Loucy (cell line): Measurements from ENCODE around the gene NOL9.

Experiments used
- H2AFZ ChIP-seq: fragments of 200-600 bp; sonication (generic); 2 replicates; pipeline ENCODE4 v1.6.0; 2016; ENCODE audit warnings: antibody characterized with exemption, mild to moderate bottlenecking, low read length, moderate library complexity
- H3F3A ChIP-seq: fragments of 200-600 bp; 2 replicates; pipeline ENCODE4 v1.6.0; 2016; ENCODE audit warnings: antibody characterized with exemption, low read depth, mild to moderate bottlenecking
- H3K27me3 ChIP-seq: fragments of 200-600 bp; sonication (generic); 2 replicates; pipeline ENCODE4 v1.6.1; 2014; ENCODE audit warnings: low read length, mild to moderate bottlenecking; ENCODE audit not compliant: insufficient read depth, poor library complexity, severe bottlenecking
- H3K36me3 ChIP-seq: fragments of 200-600 bp; sonication (generic); 2 replicates; pipeline ENCODE4 v1.6.1; 2016; ENCODE audit warnings: low read length; ENCODE audit not compliant: insufficient read depth
- H3K4me1 ChIP-seq: fragments of 200-600 bp; sonication (generic); 2 replicates; pipeline ENCODE4 v1.5.1; 2014; ENCODE audit warnings: low read length, mild to moderate bottlenecking; ENCODE audit not compliant: insufficient read depth, poor library complexity, severe bottlenecking
- H3K4me2 ChIP-seq: fragments of 200-600 bp; sonication (generic); 2 replicates; pipeline ENCODE4 v1.6.0; 2014; ENCODE audit warnings: antibody characterized with exemption, low read length, low read depth, mild to moderate bottlenecking; ENCODE audit not compliant: poor library complexity, severe bottlenecking
- H3K4me3 ChIP-seq: fragments of 200-600 bp; sonication (generic); 2 replicates; pipeline ENCODE4 v1.5.1; 2014; ENCODE audit warnings: low read length, mild to moderate bottlenecking, mixed read lengths; ENCODE audit not compliant: poor library complexity, severe bottlenecking
- H3K79me2 ChIP-seq: fragments of 200-600 bp; sonication (generic); 2 replicates; pipeline ENCODE4 v1.6.1; 2014; ENCODE audit warnings: low read length; ENCODE audit not compliant: insufficient read depth
- H3K9ac ChIP-seq: fragments of 200-600 bp; sonication (generic); 2 replicates; pipeline ENCODE4 v1.6.0; 2014; ENCODE audit warnings: mild to moderate bottlenecking, low read depth, low read length, moderate library complexity; ENCODE audit not compliant: poor library complexity, severe bottlenecking
- H3K9me2 ChIP-seq: fragments of 200-600 bp; sonication (generic); replicated peaks from 2 replicates; pipeline ENCODE4 v1.6.1; 2016; ENCODE audit warnings: low read depth, low read length, mixed read lengths
- H3K9me3 ChIP-seq: fragments of 200-600 bp; sonication (generic); 2 replicates; pipeline ENCODE4 v1.6.1; 2014; ENCODE audit warnings: mild to moderate bottlenecking, antibody characterized with exemption, low read length, low read depth; ENCODE audit not compliant: insufficient read depth
- H4K20me1 ChIP-seq: fragments of 200-600 bp; sonication (generic); 2 replicates; pipeline ENCODE4 v1.6.0; 2014; ENCODE audit warnings: antibody characterized with exemption, low read length, mild to moderate bottlenecking; ENCODE audit not compliant: insufficient read depth, poor library complexity, severe bottlenecking
- EZH2phosphoT487 ChIP-seq: fragments of 200-600 bp; IDR thresholded peaks from 2 replicates; pipeline ENCODE4 v1.6.1; 2018; ENCODE audit warnings: antibody characterized with exemption, mild to moderate bottlenecking, moderate library complexity, borderline replicate concordance
- TF ChIP-seq, protein P1 (sequence below): fragments of 200-600 bp; sonication (generic); conservative IDR thresholded peaks from 2 replicates; pipeline ENCODE4 v1.5.1; 2014; ENCODE audit warnings: mild to moderate bottlenecking, antibody characterized with exemption, low read length

NOL9 gene

DNA sequence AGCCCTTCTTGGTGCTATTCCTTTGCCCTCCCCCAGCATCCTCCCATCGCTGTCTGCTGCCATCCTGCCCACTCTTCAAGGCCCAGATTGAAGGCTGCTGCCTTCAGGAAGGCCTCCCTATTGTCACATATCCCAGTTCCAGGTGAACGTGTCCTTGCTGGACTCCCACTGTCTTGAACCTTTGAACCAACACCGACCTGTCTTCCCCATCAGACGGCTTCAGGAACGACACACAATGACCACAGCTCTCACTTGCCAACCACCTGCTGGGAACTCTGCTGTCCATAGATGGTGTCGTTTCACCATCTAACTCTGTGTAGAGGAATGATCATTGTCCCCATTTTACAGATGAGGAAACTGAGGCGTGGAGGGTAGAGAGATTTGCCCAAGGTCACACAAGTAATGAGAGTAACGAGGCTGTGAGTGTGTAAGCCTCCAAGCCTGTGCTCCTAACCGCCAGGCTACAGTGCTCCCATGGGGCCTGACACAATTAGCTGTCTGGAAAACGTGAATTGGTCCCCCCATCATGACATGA lies 53.0 kb downstream of the NOL9 start:
- no peak for TF ChIP-seq EZH2phosphoT487
- TF ChIP-seq, protein P1, sequence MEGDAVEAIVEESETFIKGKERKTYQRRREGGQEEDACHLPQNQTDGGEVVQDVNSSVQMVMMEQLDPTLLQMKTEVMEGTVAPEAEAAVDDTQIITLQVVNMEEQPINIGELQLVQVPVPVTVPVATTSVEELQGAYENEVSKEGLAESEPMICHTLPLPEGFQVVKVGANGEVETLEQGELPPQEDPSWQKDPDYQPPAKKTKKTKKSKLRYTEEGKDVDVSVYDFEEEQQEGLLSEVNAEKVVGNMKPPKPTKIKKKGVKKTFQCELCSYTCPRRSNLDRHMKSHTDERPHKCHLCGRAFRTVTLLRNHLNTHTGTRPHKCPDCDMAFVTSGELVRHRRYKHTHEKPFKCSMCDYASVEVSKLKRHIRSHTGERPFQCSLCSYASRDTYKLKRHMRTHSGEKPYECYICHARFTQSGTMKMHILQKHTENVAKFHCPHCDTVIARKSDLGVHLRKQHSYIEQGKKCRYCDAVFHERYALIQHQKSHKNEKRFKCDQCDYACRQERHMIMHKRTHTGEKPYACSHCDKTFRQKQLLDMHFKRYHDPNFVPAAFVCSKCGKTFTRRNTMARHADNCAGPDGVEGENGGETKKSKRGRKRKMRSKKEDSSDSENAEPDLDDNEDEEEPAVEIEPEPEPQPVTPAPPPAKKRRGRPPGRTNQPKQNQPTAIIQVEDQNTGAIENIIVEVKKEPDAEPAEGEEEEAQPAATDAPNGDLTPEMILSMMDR = no peak
- H3K9me2 ChIP-seq = no peaks in the 10 kb centered on the region
- no peak overlapping the region for H2AFZ ChIP-seq

DNA sequence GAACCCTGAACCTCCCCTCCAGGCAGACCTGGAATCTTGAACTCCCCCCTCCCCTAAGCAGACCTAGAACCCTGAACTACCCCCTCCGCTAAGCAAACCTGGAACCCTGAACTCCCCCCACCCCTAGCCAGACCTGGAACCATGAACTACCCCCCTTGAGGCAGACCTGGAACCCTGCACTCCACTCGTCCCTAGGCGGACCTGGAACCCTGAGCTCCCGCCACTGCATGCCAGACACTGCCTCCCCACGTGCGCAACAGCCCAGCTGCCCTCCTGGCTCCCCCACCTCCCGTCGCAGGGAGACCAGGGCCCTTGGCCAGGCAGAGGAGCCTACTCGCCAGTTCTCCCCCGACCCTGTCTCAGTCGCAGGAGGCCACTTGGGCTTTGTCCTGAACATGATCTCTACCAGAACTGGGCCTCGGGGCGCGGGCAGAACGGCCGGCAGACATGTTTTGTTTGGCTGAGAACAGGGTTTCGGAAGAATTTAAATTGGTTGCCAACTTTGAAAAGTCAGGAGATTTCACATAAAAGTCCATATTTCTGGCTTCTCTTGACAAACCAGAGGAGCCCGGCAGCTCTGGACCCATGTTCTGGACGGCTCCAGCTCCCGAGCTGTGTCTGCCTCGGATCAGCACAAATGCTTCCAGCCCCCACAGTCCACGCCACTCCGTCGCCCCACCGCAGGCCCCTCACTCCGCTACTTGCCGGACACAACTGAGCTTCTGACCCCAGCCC lies 53.6 kb downstream of the NOL9 start:
- no peak overlapping the region for H2AFZ ChIP-seq
- H3K4me3 ChIP-seq = no peak overlapping the region
- no peaks in the 10 kb centered on the region for H4K20me1 ChIP-seq
- H3K4me1 ChIP-seq = peaks cover 13% of the 10 kb centered on the region
- no peaks in the 10 kb centered on the region for H3K9me2 ChIP-seq
- no peaks in the 10 kb centered on the region for H3K27me3 ChIP-seq
- no peaks in the 10 kb centered on the region for H3K9me3 ChIP-seq
- no peaks in the 10 kb centered on the region for H3K36me3 ChIP-seq
- H3K4me2 ChIP-seq = no peak overlapping the region
- H3K79me2 ChIP-seq = no peaks in the 10 kb centered on the region
- TF ChIP-seq, protein P1 = no peak
- no peak for TF ChIP-seq EZH2phosphoT487
- H3F3A ChIP-seq = no peaks in the 10 kb centered on the region
- no peak overlapping the region for H3K9ac ChIP-seq

More for the DNA sequence above, 53.0 kb downstream of the NOL9 start:
- Histone ChIP-seq H3F3A (no peaks in the 10 kb centered on the region), H3K9me3 (no peaks in the 10 kb centered on the region), H3K4me3 (no peak overlapping the region), H3K79me2 (no peaks in the 10 kb centered on the region), H3K36me3 (no peaks in the 10 kb centered on the region), H3K4me2 (no peak overlapping the region), H3K4me1 (peaks cover 6% of the 10 kb centered on the region), H3K27me3 (no peaks in the 10 kb centered on the region), H4K20me1 (no peaks in the 10 kb centered on the region), H3K9ac (no peak overlapping the region)

DNA sequence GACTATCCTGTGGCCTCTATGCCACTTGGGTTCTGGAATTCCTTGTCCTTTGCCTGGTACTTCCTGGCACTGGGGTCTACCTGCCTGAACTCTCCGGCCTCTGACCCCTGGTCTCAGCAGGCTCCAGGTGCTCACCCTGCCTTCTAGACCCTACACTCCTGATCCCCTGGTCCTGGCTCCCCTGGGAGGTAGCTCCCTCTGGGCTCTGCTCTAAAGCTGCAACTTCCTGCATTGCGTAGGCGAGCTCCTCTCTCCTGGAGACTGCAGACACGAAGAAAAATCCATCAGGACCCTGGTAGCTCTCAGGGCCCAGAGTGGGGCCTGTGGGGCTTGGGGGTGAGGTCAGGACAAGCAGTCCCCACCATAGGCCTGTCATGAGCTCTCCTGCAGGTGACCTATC lies 55.0 kb downstream of the NOL9 start:
- Histone ChIP-seq H3K4me2 (no peak overlapping the region), H3K9me3 (no peaks in the 10 kb centered on the region), H3F3A (no peaks in the 10 kb centered on the region), H3K36me3 (no peaks in the 10 kb centered on the region), H3K9me2 (no peaks in the 10 kb centered on the region), H3K4me1 (peaks cover 17% of the 10 kb centered on the region), H3K27me3 (no peaks in the 10 kb centered on the region), H3K79me2 (no peaks in the 10 kb centered on the region), H3K4me3 (no peak overlapping the region), H2AFZ (no peak overlapping the region), H3K9ac (no peak overlapping the region), H4K20me1 (no peaks in the 10 kb centered on the region)
- TF ChIP-seq, protein P1 = no peak
- no peak for TF ChIP-seq EZH2phosphoT487
